ENCODE results near the gene PBX3.

The PBX3 gene

GRCh38 chr9:125749287-125749935, 2.2 kb downstream of the PBX3 start:
- peaks cover 72% of the 10 kb centered on the region for H3K79me2 ChIP-seq (ENCODE audit: insufficient read depth, low read length)
- no peaks in the 10 kb centered on the region for H3K9me3 ChIP-seq (ENCODE audit: insufficient read depth, low read depth, low read length)
- no peaks in the 10 kb centered on the region for H3K36me3 ChIP-seq (ENCODE audit: insufficient read depth, low read length)
- no peaks in the 10 kb centered on the region for H3K27me3 ChIP-seq (ENCODE audit: insufficient read depth, low read length, poor library complexity, severe bottlenecking)
- H3K4me2 ChIP-seq (ENCODE audit: low read depth, low read length, poor library complexity, severe bottlenecking) = peak overlapping the region; percentile 84
- H3K4me1 ChIP-seq (ENCODE audit: insufficient read depth, low read length, poor library complexity, severe bottlenecking) = peaks cover 55% of the 10 kb centered on the region
- TF ChIP-seq EZH2phosphoT487 (IDR thresholded peaks at IDR 0.05; ENCODE audit: borderline replicate concordance) (no peak), CTCF (conservative IDR thresholded peaks at IDR 0.05; ENCODE audit: low read length) (no peak)
- H4K20me1 ChIP-seq (ENCODE audit: insufficient read depth, low read length, poor library complexity, severe bottlenecking) = peaks cover 64% of the 10 kb centered on the region
- no peak overlapping the region for H2AFZ ChIP-seq (ENCODE audit: low read length)
- no peaks in the 10 kb centered on the region for H3K9me2 ChIP-seq (replicated peaks; ENCODE audit: low read depth, low read length)
- peak overlapping the region; percentile 79 for H3K4me3 ChIP-seq (ENCODE audit: low read length, poor library complexity, severe bottlenecking)
- H3F3A ChIP-seq (ENCODE audit: low read depth) = peaks cover 7% of the 10 kb centered on the region; the same call in 1 of the 2 replicates
- H3K9ac ChIP-seq (ENCODE audit: low read depth, low read length, poor library complexity, severe bottlenecking) = peak overlapping the region; percentile 91

- H3F3A ChIP-seq (ENCODE audit: low read depth) = peaks cover 7% of the 10 kb centered on the region; the same call in 1 of the 2 replicates
- no peaks in the 10 kb centered on the region for H3K27me3 ChIP-seq (ENCODE audit: insufficient read depth, low read length, poor library complexity, severe bottlenecking)
- H3K4me2 ChIP-seq (ENCODE audit: low read depth, low read length, poor library complexity, severe bottlenecking) = peak overlapping the region; percentile 84
- H3K4me1 ChIP-seq (ENCODE audit: insufficient read depth, low read length, poor library complexity, severe bottlenecking) = peaks cover 62% of the 10 kb centered on the region
- peaks cover 71% of the 10 kb centered on the region for H4K20me1 ChIP-seq (ENCODE audit: insufficient read depth, low read length, poor library complexity, severe bottlenecking)
- peak overlapping the region; percentile 91 for H3K9ac ChIP-seq (ENCODE audit: low read depth, low read length, poor library complexity, severe bottlenecking)
- no peaks in the 10 kb centered on the region for H3K36me3 ChIP-seq (ENCODE audit: insufficient read depth, low read length)
- H3K4me3 ChIP-seq (ENCODE audit: low read length, poor library complexity, severe bottlenecking) = peak overlapping the region; percentile 79
- H3K79me2 ChIP-seq (ENCODE audit: insufficient read depth, low read length) = peaks cover 79% of the 10 kb centered on the region
- H3K9me3 ChIP-seq (ENCODE audit: insufficient read depth, low read depth, low read length) = no peaks in the 10 kb centered on the region
- H2AFZ ChIP-seq (ENCODE audit: low read length) = no peak overlapping the region
- TF ChIP-seq EZH2phosphoT487 (IDR thresholded peaks at IDR 0.05; ENCODE audit: borderline replicate concordance) (no peak), CTCF (conservative IDR thresholded peaks at IDR 0.05; ENCODE audit: low read length) (no peak)
- no peaks in the 10 kb centered on the region for H3K9me2 ChIP-seq (replicated peaks; ENCODE audit: low read depth, low read length)
Measured at GRCh38 chr9:125749951-125750626, 2.9 kb downstream of the PBX3 start.

GRCh38 chr9:125750627-125751011, 3.4 kb downstream of the PBX3 start:
- TF ChIP-seq CTCF (conservative IDR thresholded peaks at IDR 0.05; ENCODE audit: low read length) = no peak
- TF ChIP-seq EZH2phosphoT487 (IDR thresholded peaks at IDR 0.05; ENCODE audit: borderline replicate concordance) = no peak
- Histone ChIP-seq H3K27me3 (ENCODE audit: insufficient read depth, low read length, poor library complexity, severe bottlenecking) (no peaks in the 10 kb centered on the region), H3K4me3 (ENCODE audit: low read length, poor library complexity, severe bottlenecking) (peak overlapping the region; percentile 79), H3K79me2 (ENCODE audit: insufficient read depth, low read length) (peaks cover 85% of the 10 kb centered on the region), H3K4me1 (ENCODE audit: insufficient read depth, low read length, poor library complexity, severe bottlenecking) (peaks cover 63% of the 10 kb centered on the region), H3F3A (ENCODE audit: low read depth) (peaks cover 7% of the 10 kb centered on the region; the same call in 1 of the 2 replicates), H3K4me2 (ENCODE audit: low read depth, low read length, poor library complexity, severe bottlenecking) (peak overlapping the region; percentile 84), H3K9me2 (replicated peaks; ENCODE audit: low read depth, low read length) (no peaks in the 10 kb centered on the region), H2AFZ (ENCODE audit: low read length) (no peak overlapping the region), H4K20me1 (ENCODE audit: insufficient read depth, low read length, poor library complexity, severe bottlenecking) (peaks cover 75% of the 10 kb centered on the region), H3K9me3 (ENCODE audit: insufficient read depth, low read depth, low read length) (no peaks in the 10 kb centered on the region), H3K9ac (ENCODE audit: low read depth, low read length, poor library complexity, severe bottlenecking) (peak overlapping the region; percentile 91), H3K36me3 (ENCODE audit: insufficient read depth, low read length) (no peaks in the 10 kb centered on the region)
